HEK293 (cell line): ENCODE data around the gene TREH.

Experiments
- CTCF ChIA-PET: fragments of 350-600 bp; formaldehyde crosslinking; extraction: SDS; loops from one replicate; lab custom pipeline; 2021; ENCODE audit warnings: antibody characterized with exemption; lab: Yijun Ruan, JAX
- POLR2A ChIA-PET: fragments of 300-600 bp; formaldehyde crosslinking; extraction: SDS; loops from one replicate; lab custom pipeline; 2020; ENCODE audit warnings: antibody characterized with exemption, inconsistent platforms; lab: Yijun Ruan, JAX
- H3K27ac ChIP-seq: fragments of 200-500 bp; sonication (Bioruptor generic); 2 replicates; pipeline ENCODE4 v1.5.1; 2014; ENCODE audit warnings: low read depth, low read length, control low read depth, inconsistent platforms; ENCODE audit errors: extremely low read depth
- H3K36me3 ChIP-seq, 2 experiments: fragments of 200-500 bp in 1 of 2; sonication (Bioruptor generic) in 1 of 2; 1 replicate in 1 of 2; 2 replicates in 1 of 2; pipeline ENCODE4 v1.5.1; 2014 to 2017; ENCODE audit warnings: inconsistent platforms in 2 of 2, low read length in 2 of 2; ENCODE audit not compliant: control insufficient read depth in 2 of 2, insufficient read depth in 1 of 2
- H3K4me1 ChIP-seq: fragments of 200-500 bp; sonication (Bioruptor generic); 2 replicates; pipeline ENCODE4 v1.5.1; 2014; ENCODE audit warnings: mild to moderate bottlenecking, low read length, inconsistent platforms; ENCODE audit not compliant: control insufficient read depth, insufficient read depth
- H3K4me3 ChIP-seq: 2 replicates; pipeline ENCODE4 v1.5.1; 2011; ENCODE audit warnings: low read depth, mild to moderate bottlenecking, control low read depth, low read length, moderate library complexity
- H3K9me3 ChIP-seq: fragments of 200-500 bp; sonication (Bioruptor generic); 2 replicates; pipeline ENCODE4 v1.5.1; 2014; ENCODE audit warnings: low read depth, low read length, inconsistent platforms; ENCODE audit not compliant: control insufficient read depth, insufficient read depth
- BCL11B ChIP-seq: fragments of 450-650 bp; formaldehyde crosslinking; IDR thresholded peaks from 2 replicates; pipeline ENCODE4 v1.5.1; 2016; ENCODE audit warnings: low read depth, missing biosample characterization, missing genetic modification characterization
- KLF7 ChIP-seq: fragments of 450-650 bp; formaldehyde crosslinking; IDR thresholded peaks from 2 replicates; pipeline ENCODE4 v1.5.1; 2016; ENCODE audit warnings: missing biosample characterization, missing genetic modification characterization, borderline replicate concordance
- RBAK ChIP-seq: fragments of 450-650 bp; formaldehyde crosslinking; IDR thresholded peaks from 2 replicates; pipeline ENCODE4 v1.5.1; 2016; ENCODE audit warnings: missing biosample characterization, missing genetic modification characterization
- TRIM28 ChIP-seq: IDR thresholded peaks from 2 replicates; pipeline ENCODE4 v1.6.1; 2011; ENCODE audit warnings: low read length, control low read depth, borderline replicate concordance
- ZBTB7A ChIP-seq: fragments of 450-650 bp; formaldehyde crosslinking; IDR thresholded peaks from 2 replicates; pipeline ENCODE4 v1.5.1; 2016; ENCODE audit warnings: low read depth, missing biosample characterization, missing genetic modification characterization
- ZFHX2 ChIP-seq: fragments of 450-650 bp; formaldehyde crosslinking; conservative IDR thresholded peaks from 2 replicates; pipeline ENCODE4 v1.5.1; 2016; ENCODE audit warnings: missing biosample characterization, missing genetic modification characterization
- ZNF146 ChIP-seq: fragments of 450-650 bp; formaldehyde crosslinking; IDR thresholded peaks from 2 replicates; pipeline ENCODE4 v1.5.1; 2016; ENCODE audit warnings: missing biosample characterization, missing genetic modification characterization
- ZNF157 ChIP-seq: fragments of 450-650 bp; formaldehyde crosslinking; IDR thresholded peaks from 2 replicates; pipeline ENCODE4 v1.5.1; 2016; ENCODE audit warnings: missing biosample characterization, missing genetic modification characterization
- ZNF169 ChIP-seq: fragments of 450-650 bp; formaldehyde crosslinking; IDR thresholded peaks from 2 replicates; pipeline ENCODE4 v1.5.1; 2016; ENCODE audit warnings: missing biosample characterization, missing genetic modification characterization
- ZNF211 ChIP-seq: fragments of 450-650 bp; formaldehyde crosslinking; IDR thresholded peaks from 2 replicates; pipeline ENCODE4 v1.5.1; 2016; ENCODE audit warnings: low read depth, missing biosample characterization, missing genetic modification characterization
- ZNF292 ChIP-seq: fragments of 450-650 bp; formaldehyde crosslinking; IDR thresholded peaks from 2 replicates; pipeline ENCODE4 v1.5.1; 2016; ENCODE audit warnings: low read depth, missing biosample characterization, missing genetic modification characterization, borderline replicate concordance
- ZNF350 ChIP-seq: fragments of 450-650 bp; formaldehyde crosslinking; IDR thresholded peaks from 2 replicates; pipeline ENCODE4 v1.5.0; 2017; ENCODE audit warnings: missing biosample characterization, mild to moderate bottlenecking, missing genetic modification characterization
- ZNF394 ChIP-seq: fragments of 450-650 bp; formaldehyde crosslinking; IDR thresholded peaks from 2 replicates; pipeline ENCODE4 v1.5.1; 2016; ENCODE audit warnings: missing biosample characterization, missing genetic modification characterization, mild to moderate bottlenecking, moderate library complexity, borderline replicate concordance
- ZNF404 ChIP-seq: fragments of 450-650 bp; formaldehyde crosslinking; IDR thresholded peaks from 2 replicates; pipeline ENCODE4 v1.5.1; 2017; ENCODE audit warnings: missing biosample characterization, missing genetic modification characterization
- ZNF433 ChIP-seq: fragments of 450-650 bp; formaldehyde crosslinking; IDR thresholded peaks from 2 replicates; pipeline ENCODE4 v1.5.1; 2016; ENCODE audit warnings: missing biosample characterization, missing genetic modification characterization, low read depth
- ZNF580 ChIP-seq: fragments of 450-650 bp; formaldehyde crosslinking; IDR thresholded peaks from 2 replicates; pipeline ENCODE4 v1.5.1; 2016; ENCODE audit warnings: missing biosample characterization, missing genetic modification characterization
- ZNF600 ChIP-seq: fragments of 450-650 bp; formaldehyde crosslinking; IDR thresholded peaks from 2 replicates; pipeline ENCODE4 v1.5.1; 2016; ENCODE audit warnings: missing biosample characterization, missing genetic modification characterization
- ZNF629 ChIP-seq: fragments of 450-650 bp; formaldehyde crosslinking; IDR thresholded peaks from 2 replicates; pipeline ENCODE4 v1.5.1; 2017; ENCODE audit warnings: missing biosample characterization, missing genetic modification characterization
- ZNF660 ChIP-seq: fragments of 450-650 bp; IDR thresholded peaks from 2 replicates; pipeline ENCODE4 v1.5.1; 2018; ENCODE audit warnings: missing biosample characterization, mild to moderate bottlenecking, missing genetic modification characterization
- ZNF776 ChIP-seq: fragments of 450-650 bp; formaldehyde crosslinking; IDR thresholded peaks from 2 replicates; pipeline ENCODE4 v1.5.0; 2017; ENCODE audit warnings: missing biosample characterization, missing genetic modification characterization, borderline replicate concordance
- ZSCAN23 ChIP-seq: fragments of 450-650 bp; formaldehyde crosslinking; IDR thresholded peaks from 2 replicates; pipeline ENCODE4 v1.5.1; 2016; ENCODE audit warnings: missing biosample characterization, missing genetic modification characterization
- TF ChIP-seq, protein P1 (sequence below): fragments of 450-650 bp; formaldehyde crosslinking; optimal IDR thresholded peaks from 2 replicates; pipeline ENCODE3; 2016; ENCODE audit warnings: missing biosample characterization, mild to moderate bottlenecking, missing genetic modification characterization
- TF ChIP-seq, protein P2 (sequence below): fragments of 450-650 bp; formaldehyde crosslinking; IDR thresholded peaks from 2 replicates; pipeline ENCODE4 v1.5.1; 2016; ENCODE audit warnings: missing biosample characterization, missing genetic modification characterization, borderline replicate concordance
- TF ChIP-seq, protein P3 (sequence below): fragments of 450-650 bp; formaldehyde crosslinking; IDR thresholded peaks from 2 replicates; pipeline ENCODE4 v1.5.1; 2016; ENCODE audit warnings: missing biosample characterization, missing genetic modification characterization
- TF ChIP-seq, protein P4 (sequence below): fragments of 450-650 bp; formaldehyde crosslinking; IDR thresholded peaks from 2 replicates; pipeline ENCODE4 v1.5.1; 2016; ENCODE audit warnings: missing biosample characterization, missing genetic modification characterization
- TF ChIP-seq, protein P5 (sequence below): fragments of 450-650 bp; formaldehyde crosslinking; IDR thresholded peaks from 2 replicates; pipeline ENCODE4 v1.5.1; 2017; ENCODE audit warnings: missing biosample characterization, missing genetic modification characterization

The TREH gene

GRCh38 chr11:118696673-118697226, 17.3 kb upstream of the TREH start:
- TF ChIP-seq, protein P1, sequence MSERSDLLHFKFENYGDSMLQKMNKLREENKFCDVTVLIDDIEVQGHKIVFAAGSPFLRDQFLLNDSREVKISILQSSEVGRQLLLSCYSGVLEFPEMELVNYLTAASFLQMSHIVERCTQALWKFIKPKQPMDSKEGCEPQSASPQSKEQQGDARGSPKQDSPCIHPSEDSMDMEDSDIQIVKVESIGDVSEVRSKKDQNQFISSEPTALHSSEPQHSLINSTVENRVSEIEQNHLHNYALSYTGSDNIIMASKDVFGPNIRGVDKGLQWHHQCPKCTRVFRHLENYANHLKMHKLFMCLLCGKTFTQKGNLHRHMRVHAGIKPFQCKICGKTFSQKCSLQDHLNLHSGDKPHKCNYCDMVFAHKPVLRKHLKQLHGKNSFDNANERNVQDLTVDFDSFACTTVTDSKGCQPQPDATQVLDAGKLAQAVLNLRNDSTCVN = no peak
- Histone ChIP-seq H3K27ac (no peak overlapping the region), H3K36me3 (no peaks in the 10 kb centered on the region), H3K4me3 (no peak overlapping the region), H3K4me1 (no peaks in the 10 kb centered on the region), H3K9me3 (no peaks in the 10 kb centered on the region)
- POLR2A ChIA-PET = interaction anchor here (1.7 kb wide), 1 partner anchor 8 kb away, joined by 3 read pairs; no protein-coding TSS in a partner anchor
- CTCF ChIA-PET = no interaction called here

GRCh38 chr11:118694771-118695170, 15.3 kb upstream of the TREH start:
- H3K4me1 ChIP-seq = no peaks in the 10 kb centered on the region
- no peak for TF ChIP-seq ZNF660 (tag by site-specific recombination)
- no peak for TF ChIP-seq ZNF211 (tag by site-specific recombination)
- no peak for TF ChIP-seq ZNF169 (tag by site-specific recombination)
- TF ChIP-seq, protein P2, sequence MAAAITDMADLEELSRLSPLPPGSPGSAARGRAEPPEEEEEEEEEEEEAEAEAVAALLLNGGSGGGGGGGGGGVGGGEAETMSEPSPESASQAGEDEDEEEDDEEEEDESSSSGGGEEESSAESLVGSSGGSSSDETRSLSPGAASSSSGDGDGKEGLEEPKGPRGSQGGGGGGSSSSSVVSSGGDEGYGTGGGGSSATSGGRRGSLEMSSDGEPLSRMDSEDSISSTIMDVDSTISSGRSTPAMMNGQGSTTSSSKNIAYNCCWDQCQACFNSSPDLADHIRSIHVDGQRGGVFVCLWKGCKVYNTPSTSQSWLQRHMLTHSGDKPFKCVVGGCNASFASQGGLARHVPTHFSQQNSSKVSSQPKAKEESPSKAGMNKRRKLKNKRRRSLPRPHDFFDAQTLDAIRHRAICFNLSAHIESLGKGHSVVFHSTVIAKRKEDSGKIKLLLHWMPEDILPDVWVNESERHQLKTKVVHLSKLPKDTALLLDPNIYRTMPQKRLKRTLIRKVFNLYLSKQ (tag by site-specific recombination) = no peak
- no peak for TF ChIP-seq ZNF146 (tag by site-specific recombination)
- no peak for TF ChIP-seq ZNF292
- no peak for TF ChIP-seq ZSCAN23
- TF ChIP-seq, all 188 proteins: peak for 0
- no peaks in the 10 kb centered on the region for H3K9me3 ChIP-seq
- H3K4me3 ChIP-seq = no peak overlapping the region
- POLR2A ChIA-PET = no interaction called here
- no peaks in the 10 kb centered on the region for H3K36me3 ChIP-seq
- CTCF ChIA-PET = interaction anchor here (0.5 to 0.7 kb wide), 2 partner anchors 17 to 22 kb away, joined by 3 to 4 read pairs; no protein-coding TSS in a partner anchor
- no peak overlapping the region for H3K27ac ChIP-seq

GRCh38 chr11:118694185-118694584, 14.7 kb upstream of the TREH start:
- Histone ChIP-seq H3K4me1 (no peaks in the 10 kb centered on the region), H3K27ac (no peak overlapping the region), H3K4me3 (no peak overlapping the region), H3K9me3 (no peaks in the 10 kb centered on the region), H3K36me3 (no peaks in the 10 kb centered on the region)
- POLR2A ChIA-PET = interaction anchor here (1.3 kb wide), 1 partner anchor 184 kb away, joined by 3 read pairs; no protein-coding TSS in a partner anchor
- CTCF ChIA-PET = interaction anchor here (0.7 kb wide), 1 partner anchor 17 kb away, joined by 3 read pairs; no protein-coding TSS in a partner anchor
- TF ChIP-seq RBAK = no peak
- no peak for TF ChIP-seq ZFHX2
- TF ChIP-seq ZNF350 (tag by site-specific recombination) = no peak
- no peak for TF ChIP-seq TRIM28
- TF ChIP-seq, protein P3, sequence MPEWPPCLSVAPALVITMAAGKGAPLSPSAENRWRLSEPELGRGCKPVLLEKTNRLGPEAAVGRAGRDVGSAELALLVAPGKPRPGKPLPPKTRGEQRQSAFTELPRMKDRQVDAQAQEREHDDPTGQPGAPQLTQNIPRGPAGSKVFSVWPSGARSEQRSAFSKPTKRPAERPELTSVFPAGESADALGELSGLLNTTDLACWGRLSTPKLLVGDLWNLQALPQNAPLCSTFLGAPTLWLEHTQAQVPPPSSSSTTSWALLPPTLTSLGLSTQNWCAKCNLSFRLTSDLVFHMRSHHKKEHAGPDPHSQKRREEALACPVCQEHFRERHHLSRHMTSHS (tag by site-specific recombination) = no peak
- TF ChIP-seq ZNF776 (tag by site-specific recombination) = no peak
- TF ChIP-seq ZNF394 (tag by site-specific recombination) = no peak
- no peak for TF ChIP-seq ZNF600 (tag by site-specific recombination)
- no peak for TF ChIP-seq ZNF433 (tag by site-specific recombination)
- TF ChIP-seq, protein P4, sequence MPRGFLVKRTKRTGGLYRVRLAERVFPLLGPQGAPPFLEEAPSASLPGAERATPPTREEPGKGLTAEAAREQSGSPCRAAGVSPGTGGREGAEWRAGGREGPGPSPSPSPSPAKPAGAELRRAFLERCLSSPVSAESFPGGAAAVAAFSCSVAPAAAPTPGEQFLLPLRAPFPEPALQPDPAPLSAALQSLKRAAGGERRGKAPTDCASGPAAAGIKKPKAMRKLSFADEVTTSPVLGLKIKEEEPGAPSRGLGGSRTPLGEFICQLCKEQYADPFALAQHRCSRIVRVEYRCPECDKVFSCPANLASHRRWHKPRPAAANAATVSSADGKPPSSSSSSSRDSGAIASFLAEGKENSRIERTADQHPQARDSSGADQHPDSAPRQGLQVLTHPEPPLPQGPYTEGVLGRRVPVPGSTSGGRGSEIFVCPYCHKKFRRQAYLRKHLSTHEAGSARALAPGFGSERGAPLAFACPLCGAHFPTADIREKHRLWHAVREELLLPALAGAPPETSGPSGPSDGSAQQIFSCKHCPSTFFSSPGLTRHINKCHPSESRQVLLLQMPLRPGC (tag by site-specific recombination) = no peak
- no peak for TF ChIP-seq ZBTB7A (tag by site-specific recombination)
- TF ChIP-seq BCL11B (tag by site-specific recombination) = no peak
- TF ChIP-seq ZNF211 (tag by site-specific recombination) = no peak
- TF ChIP-seq ZNF404 (tag by site-specific recombination) = no peak
- TF ChIP-seq ZNF157 = no peak
- TF ChIP-seq ZNF629 (tag by site-specific recombination) = no peak
- TF ChIP-seq KLF7 (tag by site-specific recombination) = no peak
- TF ChIP-seq, protein P5, sequence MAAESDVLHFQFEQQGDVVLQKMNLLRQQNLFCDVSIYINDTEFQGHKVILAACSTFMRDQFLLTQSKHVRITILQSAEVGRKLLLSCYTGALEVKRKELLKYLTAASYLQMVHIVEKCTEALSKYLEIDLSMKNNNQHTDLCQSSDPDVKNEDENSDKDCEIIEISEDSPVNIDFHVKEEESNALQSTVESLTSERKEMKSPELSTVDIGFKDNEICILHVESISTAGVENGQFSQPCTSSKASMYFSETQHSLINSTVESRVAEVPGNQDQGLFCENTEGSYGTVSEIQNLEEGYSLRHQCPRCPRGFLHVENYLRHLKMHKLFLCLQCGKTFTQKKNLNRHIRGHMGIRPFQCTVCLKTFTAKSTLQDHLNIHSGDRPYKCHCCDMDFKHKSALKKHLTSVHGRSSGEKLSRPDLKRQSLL (tag by site-specific recombination) = no peak
- no peak for TF ChIP-seq ZNF580 (tag by site-specific recombination)
